Astrocyte (in vitro differentiated cells and primary cell): ENCODE data around the gene TMEM18. TPM values are rescaled to one million over a fixed set of nuclear protein-coding genes. Genes with fewer than 3 reads are reported as not detected.

Source experiments
- DNase-seq: peaks from one replicate; pipeline ENCODE4 v3.0.0-alpha.2; 2010; ENCODE audit warnings: low read depth
- FAIRE-seq: peaks from 2 replicates; lab custom pipeline; 2011; peaks lifted over from hg19 to GRCh38; lab: Jason Lieb, UNC
- H2AFZ ChIP-seq: 2 replicates; pipeline ENCODE4 v1.6.0; 2012; ENCODE audit warnings: low read depth, low read length, inconsistent platforms
- H3K27ac ChIP-seq: 2 replicates; pipeline ENCODE4 v1.5.1; 2011; ENCODE audit warnings: low read depth, low read length, inconsistent platforms
- H3K27me3 ChIP-seq: 2 replicates; pipeline ENCODE4 v1.6.0; 2011; ENCODE audit warnings: low read length, inconsistent platforms; ENCODE audit not compliant: insufficient read depth
- H3K36me3 ChIP-seq: 2 replicates; pipeline ENCODE4 v1.5.1; 2011; ENCODE audit warnings: low read length, inconsistent platforms; ENCODE audit not compliant: insufficient read depth
- H3K4me1 ChIP-seq: 2 replicates; pipeline ENCODE4 v1.5.1; 2011; ENCODE audit warnings: low read length, inconsistent platforms; ENCODE audit not compliant: insufficient read depth
- H3K4me2 ChIP-seq: 2 replicates; pipeline ENCODE4 v1.6.0; 2012; ENCODE audit warnings: low read length, inconsistent platforms
- H3K4me3 ChIP-seq: 2 replicates; pipeline ENCODE4 v1.5.1; 2011; ENCODE audit warnings: low read depth, mild to moderate bottlenecking, low read length, inconsistent platforms; ENCODE audit not compliant: insufficient read depth
- H3K79me2 ChIP-seq: 2 replicates; pipeline ENCODE4 v1.6.0; 2012; ENCODE audit warnings: mild to moderate bottlenecking, low read length, inconsistent platforms; ENCODE audit not compliant: insufficient read depth
- H3K9ac ChIP-seq: 2 replicates; pipeline ENCODE4 v1.6.0; 2012; ENCODE audit warnings: mild to moderate bottlenecking, low read length, inconsistent platforms
- H3K9me3 ChIP-seq: 2 replicates; pipeline ENCODE4 v1.5.1; 2012; ENCODE audit warnings: low read depth, mild to moderate bottlenecking, low read length, inconsistent platforms; ENCODE audit not compliant: insufficient read depth
- H4K20me1 ChIP-seq: 2 replicates; pipeline ENCODE4 v1.6.0; 2012; ENCODE audit warnings: low read length, inconsistent platforms; ENCODE audit not compliant: insufficient read depth
- H3K27ac Mint-ChIP-seq: one replicate; pipeline ENCODE4 v1.8.0; 2021; ENCODE audit warnings: mild to moderate bottlenecking, mixed read lengths; ENCODE audit not compliant: unreplicated experiment
- H3K27me3 Mint-ChIP-seq: one replicate; pipeline ENCODE4 v1.8.0; 2021; ENCODE audit warnings: low read depth, mixed read lengths; ENCODE audit not compliant: unreplicated experiment
- H3K36me3 Mint-ChIP-seq: one replicate; pipeline ENCODE4 v1.8.0; 2021; ENCODE audit warnings: low read depth, mixed read lengths; ENCODE audit not compliant: unreplicated experiment
- H3K4me1 Mint-ChIP-seq: one replicate; pipeline ENCODE4 v1.8.0; 2021; ENCODE audit warnings: low read depth, mixed read lengths; ENCODE audit not compliant: unreplicated experiment
- H3K4me3 Mint-ChIP-seq: one replicate; pipeline ENCODE4 v1.8.0; 2021; ENCODE audit warnings: mild to moderate bottlenecking, moderate library complexity, mixed read lengths; ENCODE audit not compliant: unreplicated experiment
- H3K9me3 Mint-ChIP-seq: one replicate; pipeline ENCODE4 v1.8.0; 2021; ENCODE audit warnings: mild to moderate bottlenecking, mixed read lengths; ENCODE audit not compliant: unreplicated experiment
- CTCF ChIP-seq: IDR thresholded peaks from 2 replicates; pipeline ENCODE4 v1.5.1; 2011; ENCODE audit warnings: low read depth, mild to moderate bottlenecking, inconsistent platforms, low read length, moderate library complexity; ENCODE audit not compliant: insufficient read depth
- EZH2 ChIP-seq: IDR thresholded peaks from 2 replicates; pipeline ENCODE4 v1.6.1; 2012; ENCODE audit warnings: mild to moderate bottlenecking, low read length, inconsistent platforms; ENCODE audit not compliant: insufficient read depth
- total RNA-seq: library from RNA; stranded (reverse); gene quantifications from 2 replicates; pipeline ENCODE4 v1.2.1, GENCODE V29; 2021

TMEM18 gene
- total RNA-seq, 1 donor from 2014 or later, result 16.8 TPM

- peak overlapping the region; percentile 94 for H3K4me2 ChIP-seq
- no peaks in the 10 kb centered on the region for H3K9me3 ChIP-seq
- Mint-ChIP-seq H3K27ac (peak overlapping the region; percentile 94), H3K27me3 (no peaks in the 10 kb centered on the region), H3K9me3 (no peaks in the 10 kb centered on the region), H3K36me3 (peaks cover 7% of the 10 kb centered on the region), H3K4me3 (peak overlapping the region; percentile 94), H3K4me1 (peaks cover 29% of the 10 kb centered on the region)
- H3K79me2 ChIP-seq, result peaks cover 28% of the 10 kb centered on the region
- no peak for TF ChIP-seq EZH2
- no peak for TF ChIP-seq CTCF
- H3K36me3 ChIP-seq, result no peaks in the 10 kb centered on the region
- H2AFZ ChIP-seq, result no peak overlapping the region
- no peaks in the 10 kb centered on the region for H3K27me3 ChIP-seq
- H3K9ac ChIP-seq, result peak overlapping the region; percentile 69
- DNase-seq (no peak), FAIRE-seq (no peak)
- H3K4me1 ChIP-seq, result peaks cover 32% of the 10 kb centered on the region
- peaks cover 30% of the 10 kb centered on the region for H4K20me1 ChIP-seq
- peak overlapping the region; percentile 84 for H3K27ac ChIP-seq
- H3K4me3 ChIP-seq, result peak overlapping the region; percentile 71
Measured at GRCh38 chr2:675460-675859, 1.7 kb downstream of the TMEM18 start.

GRCh38 chr2:675051-675450, 2.2 kb downstream of the TMEM18 start:
- H3K27ac ChIP-seq, result peak overlapping the region; percentile 84
- H3K4me3 Mint-ChIP-seq, result peak overlapping the region; percentile 42

More at GRCh38 chr2:675051-675450, 2.2 kb downstream of the TMEM18 start:
- Histone ChIP-seq H3K4me1 (peaks cover 32% of the 10 kb centered on the region), H3K4me3 (peak overlapping the region; percentile 71), H3K9me3 (no peaks in the 10 kb centered on the region), H3K4me2 (peak overlapping the region; percentile 94), H4K20me1 (peaks cover 30% of the 10 kb centered on the region), H3K9ac (peak overlapping the region; percentile 69), H3K36me3 (no peaks in the 10 kb centered on the region), H3K27me3 (no peaks in the 10 kb centered on the region), H2AFZ (no peak overlapping the region), H3K79me2 (peaks cover 28% of the 10 kb centered on the region)
- peaks cover 7% of the 10 kb centered on the region for H3K36me3 Mint-ChIP-seq
- H3K4me1 Mint-ChIP-seq, result peaks cover 29% of the 10 kb centered on the region
- H3K27me3 Mint-ChIP-seq, result no peaks in the 10 kb centered on the region
- DNase-seq (no peak), FAIRE-seq (no peak)
- peak overlapping the region; percentile 94 for H3K27ac Mint-ChIP-seq
- no peaks in the 10 kb centered on the region for H3K9me3 Mint-ChIP-seq
- no peak for TF ChIP-seq EZH2
- TF ChIP-seq CTCF, result no peak
